Measurements from ENCODE around the gene FOXJ1.
A peak's percentile ranks its signal among the peaks of the same experiment; 100 is the strongest.

Gene FOXJ1

DNA sequence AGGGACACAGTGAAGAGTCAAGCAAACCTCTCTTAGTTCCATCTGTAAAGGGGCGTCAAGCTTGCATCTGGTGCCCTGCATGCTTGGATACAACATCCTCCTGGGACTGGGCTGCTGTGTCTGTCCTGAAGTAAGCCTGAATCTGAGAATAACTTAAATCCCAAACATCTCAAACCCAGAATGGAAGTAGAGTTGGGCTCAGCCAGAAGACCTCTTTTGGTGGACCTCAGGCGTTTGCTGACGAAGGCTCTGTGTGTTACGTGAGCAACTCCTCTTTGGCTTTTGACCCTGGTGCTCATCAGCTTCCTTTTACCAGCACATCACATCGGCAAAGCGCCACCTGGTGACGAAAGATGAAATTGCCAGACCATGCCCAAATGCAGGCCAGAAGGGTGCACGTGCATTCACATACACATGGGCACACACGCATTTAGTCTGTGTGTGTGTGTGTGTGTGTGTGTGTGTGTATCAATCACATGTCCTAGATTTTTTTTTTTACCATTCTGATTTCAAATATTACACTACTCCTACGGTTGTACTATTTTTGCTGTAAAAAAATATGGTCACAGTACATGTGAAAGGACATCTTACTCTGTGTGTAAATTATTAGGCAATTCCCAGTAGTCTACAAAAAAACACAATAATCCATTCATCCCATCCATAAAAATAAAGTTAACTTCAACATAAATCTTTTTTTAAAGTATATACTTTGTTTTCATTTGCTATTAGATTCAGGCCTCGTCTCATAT, 41.1 kb upstream of the FOXJ1 start (continued):
- TF ChIP-seq ZNF48 (tag by site-specific recombination; IDR thresholded peaks at IDR 0.05) (no peak), ZNF843 (tag by site-specific recombination; IDR thresholded peaks at IDR 0.05) (no peak), ZNF354C (tag by site-specific recombination; IDR thresholded peaks at IDR 0.05; ENCODE audit: borderline replicate concordance, low read depth) (no peak), KLF9 (tag by site-specific recombination; IDR thresholded peaks at IDR 0.05; ENCODE audit: low read depth) (no peak), ZNF596 (tag by site-specific recombination; IDR thresholded peaks at IDR 0.05) (no peak), REPIN1 (tag by site-specific recombination; IDR thresholded peaks at IDR 0.05; ENCODE audit: low read depth) (no peak), ZNF837 (tag by site-specific recombination; IDR thresholded peaks at IDR 0.05) (no peak), ZNF561 (tag by site-specific recombination; IDR thresholded peaks at IDR 0.05; ENCODE audit: borderline replicate concordance) (no peak), ZNF473 (tag by site-specific recombination; IDR thresholded peaks at IDR 0.05) (no peak), ZNF626 (tag by site-specific recombination; IDR thresholded peaks at IDR 0.05) (no peak), ZNF654 (tag by site-specific recombination; IDR thresholded peaks at IDR 0.05; ENCODE audit: low read depth) (peak; percentile 70), ZNF571 (tag by site-specific recombination; IDR thresholded peaks at IDR 0.05) (no peak), ZBTB20 (tag by site-specific recombination; IDR thresholded peaks at IDR 0.05) (no peak), TCF7L2 (IDR thresholded peaks at IDR 0.05; ENCODE audit: borderline replicate concordance, low read depth, low read length) (no peak), IKZF3 (tag by site-specific recombination; IDR thresholded peaks at IDR 0.05) (no peak), ZBTB8A (tag by site-specific recombination; IDR thresholded peaks at IDR 0.05) (no peak), OSR2 (tag by site-specific recombination; IDR thresholded peaks at IDR 0.05) (no peak), ZNF146 (tag by site-specific recombination; IDR thresholded peaks at IDR 0.05) (no peak), ZBTB21 (tag by site-specific recombination; IDR thresholded peaks at IDR 0.05) (peak; percentile 65; the same call in 1 of the 2 replicates), KLF16 (tag by site-specific recombination; IDR thresholded peaks at IDR 0.05) (no peak), ZBTB7A (tag by site-specific recombination; IDR thresholded peaks at IDR 0.05; ENCODE audit: low read depth) (no peak), ZNF133 (tag by site-specific recombination; IDR thresholded peaks at IDR 0.05) (no peak), ZNF501 (tag by site-specific recombination; IDR thresholded peaks at IDR 0.05) (no peak), ZNF19 (tag by site-specific recombination; IDR thresholded peaks at IDR 0.05; ENCODE audit: low read depth) (no peak), ZNF623 (tag by site-specific recombination; IDR thresholded peaks at IDR 0.05) (no peak), ZNF391 (tag by site-specific recombination; IDR thresholded peaks at IDR 0.05; ENCODE audit: borderline replicate concordance, low read depth) (no peak), ZNF132 (tag by site-specific recombination; IDR thresholded peaks at IDR 0.05; ENCODE audit: borderline replicate concordance) (no peak)
- TF ChIP-seq, protein P1, sequence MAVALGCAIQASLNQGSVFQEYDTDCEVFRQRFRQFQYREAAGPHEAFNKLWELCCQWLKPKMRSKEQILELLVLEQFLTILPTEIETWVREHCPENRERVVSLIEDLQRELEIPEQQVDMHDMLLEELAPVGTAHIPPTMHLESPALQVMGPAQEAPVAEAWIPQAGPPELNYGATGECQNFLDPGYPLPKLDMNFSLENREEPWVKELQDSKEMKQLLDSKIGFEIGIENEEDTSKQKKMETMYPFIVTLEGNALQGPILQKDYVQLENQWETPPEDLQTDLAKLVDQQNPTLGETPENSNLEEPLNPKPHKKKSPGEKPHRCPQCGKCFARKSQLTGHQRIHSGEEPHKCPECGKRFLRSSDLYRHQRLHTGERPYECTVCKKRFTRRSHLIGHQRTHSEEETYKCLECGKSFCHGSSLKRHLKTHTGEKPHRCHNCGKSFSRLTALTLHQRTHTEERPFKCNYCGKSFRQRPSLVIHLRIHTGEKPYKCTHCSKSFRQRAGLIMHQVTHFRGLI (tag by site-specific recombination; IDR thresholded peaks at IDR 0.05) = no peak
- TF ChIP-seq, protein P2, sequence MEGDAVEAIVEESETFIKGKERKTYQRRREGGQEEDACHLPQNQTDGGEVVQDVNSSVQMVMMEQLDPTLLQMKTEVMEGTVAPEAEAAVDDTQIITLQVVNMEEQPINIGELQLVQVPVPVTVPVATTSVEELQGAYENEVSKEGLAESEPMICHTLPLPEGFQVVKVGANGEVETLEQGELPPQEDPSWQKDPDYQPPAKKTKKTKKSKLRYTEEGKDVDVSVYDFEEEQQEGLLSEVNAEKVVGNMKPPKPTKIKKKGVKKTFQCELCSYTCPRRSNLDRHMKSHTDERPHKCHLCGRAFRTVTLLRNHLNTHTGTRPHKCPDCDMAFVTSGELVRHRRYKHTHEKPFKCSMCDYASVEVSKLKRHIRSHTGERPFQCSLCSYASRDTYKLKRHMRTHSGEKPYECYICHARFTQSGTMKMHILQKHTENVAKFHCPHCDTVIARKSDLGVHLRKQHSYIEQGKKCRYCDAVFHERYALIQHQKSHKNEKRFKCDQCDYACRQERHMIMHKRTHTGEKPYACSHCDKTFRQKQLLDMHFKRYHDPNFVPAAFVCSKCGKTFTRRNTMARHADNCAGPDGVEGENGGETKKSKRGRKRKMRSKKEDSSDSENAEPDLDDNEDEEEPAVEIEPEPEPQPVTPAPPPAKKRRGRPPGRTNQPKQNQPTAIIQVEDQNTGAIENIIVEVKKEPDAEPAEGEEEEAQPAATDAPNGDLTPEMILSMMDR (tag by site-specific recombination; IDR thresholded peaks at IDR 0.05) = peak; percentile 91
- TF ChIP-seq, protein P3, sequence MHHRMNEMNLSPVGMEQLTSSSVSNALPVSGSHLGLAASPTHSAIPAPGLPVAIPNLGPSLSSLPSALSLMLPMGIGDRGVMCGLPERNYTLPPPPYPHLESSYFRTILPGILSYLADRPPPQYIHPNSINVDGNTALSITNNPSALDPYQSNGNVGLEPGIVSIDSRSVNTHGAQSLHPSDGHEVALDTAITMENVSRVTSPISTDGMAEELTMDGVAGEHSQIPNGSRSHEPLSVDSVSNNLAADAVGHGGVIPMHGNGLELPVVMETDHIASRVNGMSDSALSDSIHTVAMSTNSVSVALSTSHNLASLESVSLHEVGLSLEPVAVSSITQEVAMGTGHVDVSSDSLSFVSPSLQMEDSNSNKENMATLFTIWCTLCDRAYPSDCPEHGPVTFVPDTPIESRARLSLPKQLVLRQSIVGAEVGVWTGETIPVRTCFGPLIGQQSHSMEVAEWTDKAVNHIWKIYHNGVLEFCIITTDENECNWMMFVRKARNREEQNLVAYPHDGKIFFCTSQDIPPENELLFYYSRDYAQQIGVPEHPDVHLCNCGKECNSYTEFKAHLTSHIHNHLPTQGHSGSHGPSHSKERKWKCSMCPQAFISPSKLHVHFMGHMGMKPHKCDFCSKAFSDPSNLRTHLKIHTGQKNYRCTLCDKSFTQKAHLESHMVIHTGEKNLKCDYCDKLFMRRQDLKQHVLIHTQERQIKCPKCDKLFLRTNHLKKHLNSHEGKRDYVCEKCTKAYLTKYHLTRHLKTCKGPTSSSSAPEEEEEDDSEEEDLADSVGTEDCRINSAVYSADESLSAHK (tag by site-specific recombination; IDR thresholded peaks at IDR 0.05) = no peak
- TF ChIP-seq, protein P4, sequence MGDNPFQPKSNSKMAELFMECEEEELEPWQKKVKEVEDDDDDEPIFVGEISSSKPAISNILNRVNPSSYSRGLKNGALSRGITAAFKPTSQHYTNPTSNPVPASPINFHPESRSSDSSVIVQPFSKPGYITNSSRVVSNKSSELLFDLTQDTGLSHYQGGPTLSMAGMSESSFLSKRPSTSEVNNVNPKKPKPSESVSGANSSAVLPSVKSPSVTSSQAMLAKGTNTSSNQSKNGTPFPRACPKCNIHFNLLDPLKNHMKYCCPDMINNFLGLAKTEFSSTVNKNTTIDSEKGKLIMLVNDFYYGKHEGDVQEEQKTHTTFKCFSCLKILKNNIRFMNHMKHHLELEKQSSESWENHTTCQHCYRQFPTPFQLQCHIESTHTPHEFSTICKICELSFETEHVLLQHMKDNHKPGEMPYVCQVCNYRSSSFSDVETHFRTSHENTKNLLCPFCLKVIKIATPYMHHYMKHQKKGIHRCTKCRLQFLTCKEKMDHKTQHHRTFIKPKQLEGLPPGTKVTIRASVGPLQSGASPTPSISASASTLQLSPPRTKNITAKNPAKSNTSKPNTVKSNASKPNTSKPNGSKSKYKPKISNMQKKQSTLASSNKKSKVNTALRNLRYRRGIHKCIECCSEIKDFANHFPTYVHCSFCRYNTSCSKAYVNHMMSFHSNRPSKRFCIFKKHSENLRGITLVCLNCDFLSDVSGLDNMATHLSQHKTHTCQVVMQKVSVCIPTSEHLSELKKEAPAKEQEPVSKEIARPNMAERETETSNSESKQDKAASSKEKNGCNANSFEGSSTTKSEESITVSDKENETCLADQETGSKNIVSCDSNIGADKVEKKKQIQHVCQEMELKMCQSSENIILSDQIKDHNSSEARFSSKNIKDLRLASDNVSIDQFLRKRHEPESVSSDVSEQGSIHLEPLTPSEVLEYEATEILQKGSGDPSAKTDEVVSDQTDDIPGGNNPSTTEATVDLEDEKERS (tag by site-specific recombination; IDR thresholded peaks at IDR 0.05) = no peak

Measured in HEK293 (cell line).